Measurements from ENCODE around the gene ATG2B.

ATG2B gene

GRCh38 chr14:96362965-96363750, at the start of gene ATG2B, which contains the start of gene GSKIP:
Gene ATG2B (minus strand): TSS chr14:96363341. CDS start chr14:96362976, 365 bp downstream.
Gene GSKIP (plus strand): TSS chr14:96363526. CDS start chr14:96382248, 18,722 bp downstream.
- peak within 1 kb of the TSS; percentile 95 for H3K4me3 ChIP-seq (ENCODE audit: low read depth, low read length)
- TF ChIP-seq, protein P1, sequence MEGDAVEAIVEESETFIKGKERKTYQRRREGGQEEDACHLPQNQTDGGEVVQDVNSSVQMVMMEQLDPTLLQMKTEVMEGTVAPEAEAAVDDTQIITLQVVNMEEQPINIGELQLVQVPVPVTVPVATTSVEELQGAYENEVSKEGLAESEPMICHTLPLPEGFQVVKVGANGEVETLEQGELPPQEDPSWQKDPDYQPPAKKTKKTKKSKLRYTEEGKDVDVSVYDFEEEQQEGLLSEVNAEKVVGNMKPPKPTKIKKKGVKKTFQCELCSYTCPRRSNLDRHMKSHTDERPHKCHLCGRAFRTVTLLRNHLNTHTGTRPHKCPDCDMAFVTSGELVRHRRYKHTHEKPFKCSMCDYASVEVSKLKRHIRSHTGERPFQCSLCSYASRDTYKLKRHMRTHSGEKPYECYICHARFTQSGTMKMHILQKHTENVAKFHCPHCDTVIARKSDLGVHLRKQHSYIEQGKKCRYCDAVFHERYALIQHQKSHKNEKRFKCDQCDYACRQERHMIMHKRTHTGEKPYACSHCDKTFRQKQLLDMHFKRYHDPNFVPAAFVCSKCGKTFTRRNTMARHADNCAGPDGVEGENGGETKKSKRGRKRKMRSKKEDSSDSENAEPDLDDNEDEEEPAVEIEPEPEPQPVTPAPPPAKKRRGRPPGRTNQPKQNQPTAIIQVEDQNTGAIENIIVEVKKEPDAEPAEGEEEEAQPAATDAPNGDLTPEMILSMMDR (IDR thresholded peaks at IDR 0.05; ENCODE audit: low read depth, low read length): no peak

GRCh38 chr14:96410119-96410518, 47.0 kb upstream of the ATG2B start:
- H3K4me3 ChIP-seq (ENCODE audit: low read depth, low read length): no peak overlapping the region
- TF ChIP-seq, protein P1 (IDR thresholded peaks at IDR 0.05; ENCODE audit: low read depth, low read length): no peak

GRCh38 chr14:96409701-96410100, 46.6 kb upstream of the ATG2B start:
- TF ChIP-seq, protein P1 (IDR thresholded peaks at IDR 0.05; ENCODE audit: low read depth, low read length): no peak
- no peak overlapping the region for H3K4me3 ChIP-seq (ENCODE audit: low read depth, low read length)

GRCh38 chr14:96408608-96409007, 45.5 kb upstream of the ATG2B start:
- TF ChIP-seq, protein P1 (IDR thresholded peaks at IDR 0.05; ENCODE audit: low read depth, low read length): no peak
- no peak overlapping the region for H3K4me3 ChIP-seq (ENCODE audit: low read depth, low read length)

DNA sequence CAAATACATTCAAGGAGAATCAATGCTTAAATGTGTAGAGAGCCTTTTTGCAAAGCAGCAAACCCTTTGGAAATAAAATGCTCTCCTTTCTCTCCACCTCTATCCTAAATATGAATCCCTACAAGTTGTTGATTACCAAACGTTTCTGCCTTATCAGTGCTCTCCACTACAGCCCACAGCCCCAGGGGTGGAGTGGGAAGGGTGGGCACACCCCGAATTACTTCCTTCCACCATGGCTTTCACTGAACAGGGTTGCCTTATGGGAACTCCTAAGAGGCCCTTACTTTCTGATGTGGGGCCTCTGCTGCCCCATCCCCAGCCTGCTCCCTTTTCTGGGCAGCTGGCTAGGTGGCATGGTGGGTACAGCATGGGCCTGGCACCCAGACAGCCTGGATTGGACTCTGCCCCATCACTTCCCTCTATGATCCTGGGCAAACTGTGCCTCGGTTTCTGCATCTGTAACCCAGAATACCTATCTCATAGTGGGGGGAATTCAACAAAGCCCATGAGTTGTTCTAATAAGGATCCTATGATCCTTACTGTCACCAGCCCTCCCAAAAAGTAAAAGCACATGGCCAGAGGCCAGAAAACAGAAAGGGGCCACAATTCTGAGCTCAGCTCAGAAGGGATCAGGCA, 44.9 kb upstream of the ATG2B start:
- H3K4me3 ChIP-seq (ENCODE audit: low read depth, low read length): no peak overlapping the region
- TF ChIP-seq, protein P1 (IDR thresholded peaks at IDR 0.05; ENCODE audit: low read depth, low read length): no peak

DNA sequence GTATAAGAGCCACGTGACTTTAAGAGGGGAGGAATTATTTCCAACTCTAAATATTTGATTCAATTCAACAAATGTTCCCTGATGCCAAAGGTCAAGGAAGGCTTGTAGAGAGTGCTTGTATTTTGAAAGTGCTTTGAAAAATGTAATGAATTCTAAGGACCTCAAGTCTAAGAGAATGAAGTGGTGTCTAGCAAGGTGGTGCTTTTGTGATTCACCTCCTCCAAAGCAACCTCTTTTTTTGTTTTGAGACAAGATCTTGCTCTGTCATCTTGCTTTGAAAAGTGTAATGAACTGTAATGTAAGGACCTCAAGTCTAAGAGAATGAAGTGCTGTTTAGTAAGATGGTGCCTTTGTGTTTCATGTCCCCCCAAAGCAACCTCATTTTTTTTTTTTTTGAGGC, 42.5 kb upstream of the ATG2B start:
- H3K4me3 ChIP-seq (ENCODE audit: low read depth, low read length): no peak overlapping the region
- TF ChIP-seq, protein P1 (IDR thresholded peaks at IDR 0.05; ENCODE audit: low read depth, low read length): no peak

GRCh38 chr14:96403409-96403808, 40.3 kb upstream of the ATG2B start:
- TF ChIP-seq, protein P1 (IDR thresholded peaks at IDR 0.05; ENCODE audit: low read depth, low read length): no peak
- no peak overlapping the region for H3K4me3 ChIP-seq (ENCODE audit: low read depth, low read length)

Data from WI38 (cell line).